Epithelial cell of prostate (primary cell): ENCODE results near the gene ARPC2.
"Not testable (repeated sequence)": the region's sequence is repeated elsewhere in the genome, so short reads cannot be mapped to it uniquely, and the experiment has no call there.

Experiments
- DNase-seq: peaks from one replicate; pipeline ENCODE4 v3.0.0-alpha.2; 2011; ENCODE audit warnings: low read depth, low spot score
- H3K27ac ChIP-seq: fragments of 450-650 bp; 2 replicates; pipeline ENCODE4 v1.5.1; 2017; ENCODE audit warnings: mild to moderate bottlenecking

ARPC2 gene

DNA sequence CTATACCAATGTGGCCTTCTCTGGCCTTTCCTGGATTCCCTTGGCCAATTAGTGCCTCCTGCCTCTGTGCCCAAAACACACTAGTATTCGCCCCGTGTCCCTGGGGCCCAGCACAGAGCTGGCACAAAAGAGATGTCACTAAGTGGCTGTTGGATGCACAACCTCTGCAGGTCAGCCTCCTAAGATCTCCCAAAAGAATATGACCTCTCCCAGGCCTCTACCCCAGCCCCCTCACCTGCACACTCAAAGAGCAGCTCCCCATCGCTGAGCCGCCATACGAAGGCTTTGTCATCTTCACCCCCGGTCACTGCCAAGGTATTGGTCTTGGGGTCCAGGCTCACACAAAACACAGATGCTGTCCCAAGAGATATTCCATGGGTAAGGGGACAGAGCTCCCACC lies 50.3 kb downstream of the ARPC2 start:
- H3K27ac ChIP-seq: no peak overlapping the region
- DNase-seq: no peak

DNA sequence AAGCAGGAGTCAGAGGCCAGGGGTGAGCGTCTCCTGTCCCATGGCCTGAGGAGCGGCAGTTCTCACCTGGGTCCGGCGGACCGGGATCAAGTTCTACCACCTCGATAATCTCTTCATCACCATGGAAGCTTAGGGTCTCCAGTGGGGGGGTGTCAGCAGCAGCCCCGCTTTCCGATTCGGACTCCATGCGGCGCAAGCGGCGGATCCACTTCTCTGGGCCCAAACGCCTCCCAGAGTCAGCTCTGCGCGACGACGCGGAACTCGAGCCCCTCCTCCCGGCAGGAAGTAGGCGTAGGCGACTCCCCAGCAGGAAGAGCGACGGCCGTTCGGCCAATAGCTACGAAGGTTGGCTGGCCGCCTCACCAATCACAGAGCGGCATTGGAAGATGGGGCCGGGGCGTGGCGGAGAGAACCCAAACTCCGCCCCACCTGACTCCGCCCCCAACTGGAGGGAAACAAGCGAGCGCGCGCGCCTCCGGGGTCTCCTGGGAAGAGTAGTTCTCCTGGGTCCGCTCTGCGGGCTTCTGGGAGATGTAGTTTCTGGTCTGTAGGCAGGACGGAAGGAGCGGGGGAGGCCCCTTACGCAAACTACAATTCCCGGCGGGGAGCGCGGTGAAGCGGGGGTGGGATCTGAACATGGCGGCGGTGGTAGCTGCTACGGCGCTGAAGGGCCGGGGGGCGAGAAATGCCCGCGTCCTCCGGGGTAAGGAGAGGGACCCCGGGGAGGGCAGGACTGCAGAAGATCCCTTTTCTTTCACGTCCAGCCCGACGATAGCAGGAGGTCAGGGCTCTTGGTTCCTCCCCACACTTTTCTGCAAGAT lies 53.1 kb downstream of the ARPC2 start, which contains the start of the genes AAMP and PNKD:
Gene AAMP (minus strand): TSS at position 238 of the 821 bp plus-strand sequence. CDS start 51 bp downstream, at position 187.
Gene PNKD (plus strand): TSS at position 620 of the 821 bp plus-strand sequence. CDS start 17 bp downstream, at position 637.
- peak; percentile 94 for DNase-seq
- peak within 1 kb of the TSS; percentile 99 for H3K27ac ChIP-seq

DNA sequence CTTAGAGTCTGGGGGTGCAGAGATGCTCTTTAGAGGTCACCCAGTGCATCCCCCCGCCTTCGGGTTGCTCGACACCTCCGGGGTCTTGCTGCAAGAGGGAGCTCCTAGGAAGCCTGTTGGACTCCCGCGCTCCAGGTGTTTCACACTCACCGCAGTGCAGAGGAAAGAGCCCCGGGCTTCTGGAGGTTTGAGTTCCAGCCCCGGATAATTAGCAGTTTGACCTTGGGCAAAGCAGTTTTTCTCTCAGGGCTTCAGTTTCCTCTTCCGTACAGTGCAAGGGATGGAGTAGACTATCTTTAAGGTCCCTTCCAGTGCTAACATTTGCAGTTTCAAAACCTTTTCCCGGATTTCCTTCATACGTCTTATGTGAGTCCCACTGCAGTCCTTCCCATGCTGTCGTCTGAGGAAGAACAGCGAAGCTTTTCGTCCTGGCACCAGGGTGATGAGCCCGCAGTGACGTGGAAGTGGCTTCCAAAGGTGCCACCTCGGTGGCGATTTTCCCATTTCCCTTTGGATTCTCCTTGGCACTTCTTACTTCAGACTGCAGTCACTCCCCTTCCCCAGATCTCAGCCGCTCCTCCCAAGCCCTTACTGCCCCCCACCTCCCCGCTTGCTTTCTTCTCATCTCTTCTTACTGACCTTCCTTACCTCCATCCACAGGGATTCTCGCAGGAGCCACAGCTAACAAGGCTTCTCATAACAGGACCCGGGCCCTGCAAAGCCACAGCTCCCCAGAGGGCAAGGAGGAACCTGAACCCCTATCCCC lies 53.9 kb downstream of the ARPC2 start:
- DNase-seq: no peak
- H3K27ac ChIP-seq: peak overlapping the region; percentile 99

DNA sequence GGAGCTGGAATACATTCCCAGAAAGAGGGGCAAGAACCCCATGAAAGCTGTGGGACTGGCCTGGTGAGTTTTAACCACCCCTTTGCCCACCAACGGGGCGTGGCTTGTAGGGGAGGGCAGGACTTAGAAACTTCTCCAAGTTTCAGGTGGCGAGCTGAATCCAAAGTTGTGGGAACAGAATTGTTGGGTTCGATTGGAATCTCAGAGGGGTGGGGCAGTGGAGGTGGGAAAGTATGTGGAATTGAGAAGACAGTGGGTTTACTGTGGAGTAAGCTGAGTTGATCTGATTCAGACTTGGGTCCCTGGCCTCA lies 54.5 kb downstream of the ARPC2 start:
- peak overlapping the region; percentile 99 for H3K27ac ChIP-seq
- DNase-seq: no peak

DNA sequence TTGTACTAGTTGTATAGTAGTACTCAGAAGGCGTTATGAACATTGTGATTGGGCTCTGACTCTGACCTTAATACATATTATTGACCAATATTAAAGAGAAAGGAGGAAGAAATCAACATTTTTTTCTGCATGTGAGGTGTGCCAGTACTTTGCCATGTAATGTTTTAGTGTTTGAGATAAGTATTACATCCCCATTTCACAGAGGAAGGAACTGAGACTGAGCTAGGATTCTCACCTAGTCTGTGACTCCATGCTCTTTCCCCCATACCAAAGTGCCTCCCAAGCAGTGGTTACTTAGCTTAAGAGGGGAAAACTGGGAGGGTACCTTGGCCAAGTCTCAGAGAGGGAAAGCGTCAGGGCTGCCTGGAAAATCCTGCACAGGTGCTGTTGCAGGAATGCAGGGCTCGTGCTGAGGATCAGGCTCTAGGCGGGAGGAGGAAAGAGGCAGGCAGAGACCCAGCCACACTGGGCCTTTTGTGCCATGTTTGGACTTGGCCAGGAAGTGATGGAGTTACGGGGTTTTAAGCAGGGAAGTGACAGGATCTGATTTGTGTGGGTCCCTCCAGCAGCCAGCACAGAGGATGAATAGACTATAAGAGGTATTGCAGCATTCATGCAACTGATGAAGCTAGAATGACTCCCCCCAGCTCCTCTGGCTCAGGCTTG lies 55.0 kb downstream of the ARPC2 start:
- no peak for DNase-seq
- H3K27ac ChIP-seq: peak overlapping the region; percentile 99

DNA sequence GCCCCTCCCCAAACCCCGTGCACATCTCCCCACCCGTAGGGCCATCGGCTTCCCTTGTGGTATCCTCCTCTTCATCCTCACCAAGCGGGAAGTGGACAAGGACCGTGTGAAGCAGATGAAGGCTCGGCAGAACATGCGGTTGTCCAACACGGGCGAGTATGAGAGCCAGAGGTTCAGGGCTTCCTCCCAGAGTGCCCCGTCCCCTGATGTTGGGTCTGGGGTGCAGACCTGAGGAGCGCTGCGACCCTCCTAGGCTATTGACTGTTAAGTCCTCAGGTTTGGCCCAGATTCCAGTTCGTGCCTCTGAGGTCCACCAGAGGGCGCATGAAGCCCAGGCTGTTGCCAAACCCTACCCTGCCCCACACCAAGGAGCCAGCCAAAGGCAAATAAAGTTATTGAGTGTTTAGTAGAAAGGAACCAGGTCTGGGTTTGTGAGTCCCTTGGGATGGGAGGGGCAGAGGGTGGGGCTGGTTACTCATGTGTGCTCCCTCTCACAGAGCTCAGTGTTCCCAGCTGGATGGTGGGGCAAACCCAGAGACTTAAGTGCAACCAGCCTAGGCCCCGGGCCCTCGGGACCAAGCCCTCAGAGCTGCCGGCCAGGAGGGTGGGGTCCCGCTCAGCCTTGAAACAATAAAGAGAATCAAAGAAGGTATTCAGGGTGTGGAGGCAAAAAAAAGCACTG lies 55.7 kb downstream of the ARPC2 start:
- peak overlapping the region; percentile 99 for H3K27ac ChIP-seq

DNA sequence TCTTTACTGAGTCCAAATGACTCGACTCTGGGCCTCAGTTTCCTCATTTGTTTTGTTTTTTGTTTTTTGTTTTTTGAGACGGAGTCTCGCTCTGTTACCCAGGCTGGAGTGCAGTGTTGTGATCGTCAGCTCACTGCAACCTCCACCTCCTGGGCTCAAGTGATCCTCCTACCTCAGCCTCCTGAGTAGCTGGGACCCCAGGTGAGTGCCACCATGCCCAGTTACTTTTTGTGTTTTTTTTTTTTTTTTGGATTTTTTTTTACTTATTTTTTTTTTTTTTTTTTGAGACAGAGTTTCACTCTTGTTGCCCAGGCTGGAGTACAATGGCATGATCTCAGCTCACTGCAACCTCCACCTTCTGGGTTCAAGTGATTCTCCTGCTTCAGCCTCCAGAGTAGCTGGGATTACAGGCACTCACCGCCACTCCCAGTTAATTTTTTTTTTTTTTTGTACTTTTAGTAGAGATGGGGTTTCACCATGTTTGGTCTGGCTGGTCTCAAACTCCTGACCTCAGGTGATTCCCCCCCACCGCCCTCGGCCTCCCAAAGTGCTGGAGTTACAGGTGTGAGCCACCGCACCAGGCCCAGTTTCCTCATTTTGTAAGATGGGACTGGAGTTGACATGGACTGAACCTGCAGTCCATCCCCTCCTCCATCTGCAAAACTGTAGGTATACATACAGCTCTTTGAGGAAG lies 56.4 kb downstream of the ARPC2 start:
- not testable (repeated sequence) for DNase-seq
- H3K27ac ChIP-seq: peak overlapping the region; percentile 99

More for the DNA sequence above, 55.7 kb downstream of the ARPC2 start:
- DNase-seq: peak; percentile 94

DNA sequence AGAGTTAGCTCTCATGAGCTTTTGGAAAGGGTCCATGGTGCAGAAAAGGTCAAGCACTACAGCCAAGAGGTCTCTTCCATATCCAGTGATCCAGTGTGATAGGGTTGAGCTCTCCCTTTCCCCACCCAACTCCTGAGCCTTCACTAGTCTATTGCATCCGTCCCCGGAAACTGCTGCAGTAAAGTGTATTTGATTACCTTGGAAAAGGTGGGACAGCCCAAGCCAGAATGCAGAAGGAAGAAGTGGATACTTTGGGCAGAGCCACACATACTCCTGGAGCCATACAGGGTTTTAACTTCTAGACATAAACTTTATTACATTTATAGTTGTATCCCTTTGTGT lies 56.9 kb downstream of the ARPC2 start:
- H3K27ac ChIP-seq: peak overlapping the region; percentile 99
- no peak for DNase-seq

DNA sequence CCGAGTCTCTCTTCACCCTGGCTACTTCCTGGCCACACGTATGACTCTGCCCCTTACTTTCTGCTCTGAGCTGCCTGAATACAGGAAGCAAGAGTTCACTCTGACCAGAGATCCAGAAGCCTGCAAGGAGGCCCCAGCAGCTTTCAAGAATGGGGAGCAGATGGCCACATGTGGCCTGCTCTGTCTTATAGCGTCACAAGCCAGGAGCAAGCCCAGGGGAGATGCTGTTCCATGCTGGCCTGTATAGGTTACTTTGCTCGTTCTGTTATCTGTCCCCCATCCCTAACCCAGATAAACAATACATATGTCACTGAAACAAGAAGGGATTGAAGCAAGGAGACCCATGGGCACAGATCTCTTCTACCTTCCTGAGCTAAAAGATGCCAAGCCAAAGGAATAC lies 57.6 kb downstream of the ARPC2 start:
- no peak for DNase-seq
- H3K27ac ChIP-seq: peak overlapping the region; percentile 99

DNA sequence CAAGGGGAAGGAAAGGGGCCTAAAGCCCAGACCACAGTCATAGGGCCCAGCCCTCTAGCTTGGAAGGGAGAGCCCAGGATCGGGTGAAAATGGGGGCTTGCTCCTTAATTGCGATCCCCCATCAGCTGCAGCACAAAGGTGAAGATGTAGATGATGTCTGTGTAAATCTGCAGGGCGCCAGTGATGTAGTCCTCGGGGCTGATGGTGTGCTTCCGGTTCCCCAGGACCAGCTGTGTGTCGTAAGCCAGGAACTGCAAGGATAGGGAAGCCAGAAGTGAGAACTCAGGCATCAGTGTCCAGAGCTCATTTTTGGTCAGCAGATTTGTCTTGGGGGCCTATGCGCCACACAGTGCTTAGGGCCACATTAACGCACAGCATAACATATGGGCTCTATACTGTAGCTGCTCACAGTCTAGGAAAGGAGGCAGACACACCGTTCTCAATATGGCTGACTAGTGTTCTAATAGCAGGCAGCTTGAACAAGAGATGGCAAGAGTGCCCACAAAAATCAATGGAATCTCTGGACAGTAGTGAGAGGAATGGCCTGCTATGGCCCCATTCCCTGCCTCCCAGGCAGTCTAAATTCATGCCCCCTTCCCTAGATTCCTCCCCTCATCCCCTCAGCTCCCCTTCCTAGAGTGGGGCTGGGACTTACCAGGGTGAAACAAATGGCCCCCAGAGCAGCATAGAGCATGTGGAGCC lies 58.5 kb downstream of the ARPC2 start:
- DNase-seq: no peak

DNA sequence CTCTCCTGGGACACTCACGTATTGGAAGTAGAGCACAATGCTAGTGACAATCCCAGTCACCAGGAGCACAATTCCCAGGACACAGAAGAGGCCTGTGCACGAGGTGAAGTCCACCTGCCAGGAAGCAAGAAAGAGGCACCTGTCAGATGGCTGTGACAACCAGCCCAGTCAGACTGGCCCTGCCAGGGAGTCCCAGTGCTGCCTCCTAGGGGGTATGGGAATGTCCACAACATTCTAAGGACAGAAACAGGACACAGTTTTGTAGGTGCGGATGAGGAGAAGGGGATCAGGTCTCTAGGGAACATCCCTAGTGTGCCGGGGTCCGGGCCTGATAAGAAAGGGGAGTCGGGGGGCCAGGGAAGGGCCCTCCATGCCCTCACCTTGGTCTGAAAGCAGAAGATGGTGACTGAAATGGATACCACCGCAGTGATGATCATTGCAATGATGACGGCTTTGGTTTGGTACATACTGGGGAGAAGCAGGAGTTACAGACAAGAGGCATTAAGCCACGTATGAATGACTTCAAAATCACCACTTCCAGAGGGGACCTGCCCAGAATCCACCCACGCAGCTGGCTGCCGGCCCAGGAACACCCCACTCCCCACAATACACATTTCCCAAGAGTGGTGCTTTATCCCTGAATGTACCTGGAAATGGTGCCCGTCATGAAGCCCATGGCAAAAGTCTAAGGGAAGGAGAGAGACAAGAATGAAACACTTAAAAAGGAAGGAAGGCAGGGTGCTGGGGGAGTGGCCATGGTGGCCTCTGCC lies 60.2 kb downstream of the ARPC2 start:
- peak overlapping the region; percentile 99 for H3K27ac ChIP-seq
- no peak for DNase-seq

More for the DNA sequence above, 58.5 kb downstream of the ARPC2 start:
- H3K27ac ChIP-seq: peak overlapping the region; percentile 99

DNA sequence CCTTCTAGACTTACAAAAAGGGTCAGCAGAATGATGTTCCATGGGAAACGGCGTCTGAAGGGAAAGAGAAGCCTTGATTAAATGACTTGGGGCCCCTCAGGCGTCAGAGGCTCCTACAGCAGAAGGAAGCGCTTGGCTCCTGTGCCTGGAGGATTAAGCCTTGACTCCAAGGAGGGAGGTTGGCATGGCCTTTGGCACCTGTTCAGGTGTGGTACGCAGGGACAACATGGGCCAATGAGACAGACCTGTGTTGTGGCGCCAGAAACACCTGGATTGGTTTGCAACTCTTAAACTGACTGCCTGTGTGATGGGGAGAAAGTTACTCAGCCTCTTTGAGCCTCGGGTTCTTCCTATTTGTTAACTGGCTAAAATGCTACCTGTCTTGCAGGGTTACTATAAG lies 60.9 kb downstream of the ARPC2 start:
- no peak for DNase-seq
- peak overlapping the region; percentile 99 for H3K27ac ChIP-seq

DNA sequence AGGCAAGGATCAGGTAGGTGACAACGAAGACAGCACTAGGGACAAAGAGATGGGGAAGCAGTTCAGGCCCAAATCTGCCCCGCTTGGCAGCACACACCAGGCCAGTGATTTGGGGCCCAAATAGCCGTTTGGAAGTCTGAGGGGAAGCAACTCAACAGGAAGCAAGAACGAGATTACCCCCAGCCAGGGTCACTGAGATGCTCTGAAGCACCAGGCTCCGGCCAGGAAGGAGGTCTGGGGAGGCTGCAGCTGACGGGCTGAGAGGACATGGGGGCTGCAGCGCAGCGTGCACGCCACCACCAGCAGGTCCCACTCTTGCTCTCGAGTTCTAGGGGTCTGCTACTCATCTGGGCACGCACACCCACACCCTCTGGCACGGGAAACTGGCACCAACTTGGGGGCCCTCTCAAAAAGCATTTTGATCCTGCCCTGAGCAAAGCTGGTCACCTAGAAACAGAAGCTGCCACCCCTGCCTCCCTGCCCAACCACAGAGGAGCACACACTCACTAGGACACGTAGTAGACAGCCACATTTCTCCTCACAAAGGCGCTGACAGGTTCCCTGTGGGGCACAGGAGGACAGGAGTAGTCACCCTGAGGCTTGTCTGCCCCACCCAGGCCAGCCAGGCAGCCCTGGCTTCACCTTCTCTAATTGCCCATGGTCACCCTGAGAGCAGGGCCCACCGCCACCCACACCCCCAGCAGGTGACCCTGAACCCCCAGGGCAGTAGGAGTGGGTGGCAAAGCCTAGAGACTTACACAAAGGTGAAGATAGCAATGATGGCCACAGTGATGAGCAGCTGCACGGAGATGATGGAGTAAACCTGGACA lies 61.8 kb downstream of the ARPC2 start:
- DNase-seq: no peak
- peak overlapping the region; percentile 99 for H3K27ac ChIP-seq

DNA sequence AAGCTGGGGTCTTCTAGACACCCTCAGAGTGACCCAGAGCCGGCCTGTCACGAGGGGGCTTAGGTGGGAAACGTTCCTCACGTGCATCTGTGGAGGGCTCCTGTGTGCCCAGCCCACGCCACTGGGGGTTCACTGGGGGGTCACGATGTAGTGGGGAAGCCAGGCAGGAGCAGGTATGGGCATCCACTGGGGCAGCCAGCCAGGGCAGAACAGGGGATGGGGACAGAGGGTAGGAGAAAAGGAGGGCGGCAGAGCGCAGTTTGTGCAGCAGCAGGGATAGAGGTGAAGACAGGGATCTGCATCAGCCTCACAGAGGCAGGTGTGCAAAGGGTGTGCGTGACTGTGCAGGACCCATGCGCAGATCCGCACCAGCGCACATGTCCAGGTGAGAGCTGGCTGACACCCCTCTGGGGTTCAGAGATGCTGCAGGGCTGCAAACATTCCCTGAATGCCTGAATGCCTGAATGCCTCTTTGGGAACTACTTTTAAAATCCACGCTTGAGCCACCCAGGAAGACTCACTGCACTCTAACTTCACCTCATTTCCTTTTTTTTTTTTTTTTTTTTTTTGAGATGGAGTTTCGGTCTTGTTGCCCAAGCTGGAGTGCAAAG lies 63.4 kb downstream of the ARPC2 start:
- peak overlapping the region; percentile 99 for H3K27ac ChIP-seq
- no peak for DNase-seq

DNA sequence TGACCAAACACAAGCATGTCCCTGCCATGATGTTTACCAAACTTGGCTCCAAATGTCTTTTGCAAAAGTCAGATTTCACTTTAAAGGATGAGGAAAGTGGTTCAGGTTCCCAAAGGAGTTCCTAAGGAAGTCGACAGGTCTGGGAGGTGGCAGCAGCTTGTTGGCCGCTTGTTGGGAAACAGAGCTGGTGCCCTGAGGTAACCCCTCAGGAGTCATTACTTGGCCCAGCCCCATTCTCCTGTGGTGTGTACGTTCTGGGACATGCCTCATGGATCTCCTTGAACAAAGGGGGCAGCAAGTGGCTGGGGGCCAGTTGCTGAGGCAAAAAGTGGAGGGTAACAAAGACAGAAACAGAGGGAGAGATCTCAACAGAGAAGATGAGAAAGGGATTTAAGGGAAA lies 64.5 kb downstream of the ARPC2 start:
- peak overlapping the region; percentile 99 for H3K27ac ChIP-seq
- no peak for DNase-seq

DNA sequence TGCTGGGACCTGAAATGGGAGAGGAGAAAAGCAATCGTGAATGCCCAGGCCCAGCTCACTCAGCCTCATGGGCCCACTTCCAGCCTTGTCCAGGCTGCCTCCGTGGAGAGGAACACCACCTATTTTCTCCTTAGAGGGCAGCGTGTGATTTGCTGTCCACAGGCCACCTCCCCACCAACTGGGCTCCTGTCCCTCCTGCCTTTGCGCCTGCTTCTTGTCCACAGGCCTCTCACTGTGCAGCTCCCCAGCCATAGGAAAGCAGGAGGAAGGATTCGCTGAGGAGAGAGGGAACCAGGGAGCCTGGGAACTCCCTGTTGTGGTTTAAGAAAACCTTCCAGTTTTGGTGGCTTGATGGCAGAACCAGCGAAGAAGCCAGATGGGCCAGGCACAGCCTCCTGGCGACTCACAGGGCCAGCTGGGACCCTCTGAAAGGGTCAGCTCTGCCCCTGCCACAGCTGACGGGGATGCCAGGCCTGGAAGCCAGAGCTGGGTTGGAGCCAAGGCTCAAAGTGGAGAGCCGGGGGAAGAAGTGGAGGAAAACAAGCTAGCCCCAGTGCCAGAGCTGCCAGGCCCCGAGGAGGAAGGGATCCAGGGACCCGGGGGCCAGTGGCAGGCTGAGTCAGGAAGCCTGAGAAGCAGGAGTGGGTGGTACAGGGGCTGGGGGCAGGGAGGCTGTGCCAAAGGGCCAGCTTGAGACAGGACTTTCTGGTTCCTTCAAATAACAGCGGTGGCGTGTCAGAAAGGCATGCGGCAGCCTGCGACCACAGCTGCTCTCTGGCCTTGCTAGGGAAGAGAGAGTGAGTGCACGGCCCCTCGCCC lies 65.4 kb downstream of the ARPC2 start:
- no peak for DNase-seq
- H3K27ac ChIP-seq: peak overlapping the region; percentile 99
